Renal cortex interstitium (tissue), 11 donors: ENCODE data around the gene CFAP46. TPM values are rescaled to one million over a fixed set of nuclear protein-coding genes. Genes with fewer than 3 reads are reported as not detected.

ENCODE experiments used
- DNase-seq, 11 donors: peaks; one replicate each; pipeline ENCODE4 v3.0.0-alpha.2; 2013; ENCODE audit warnings: low read depth in 9 of 11, low spot score in 4 of 11; ENCODE audit errors: extremely low read depth in 1 of 11
- polyA plus RNA-seq, 3 donors: library from polyadenylated mRNA; unstranded; fragments of 120-200 nt; gene quantifications; one replicate each; pipeline ENCODE4 v1.2.1, GENCODE V29; 2013; ENCODE audit not compliant: insufficient read length in 3 of 3

Gene CFAP46
- polyA plus RNA-seq, 3 donors = 7.7 to 11.4 (median 8.0) TPM

DNA sequence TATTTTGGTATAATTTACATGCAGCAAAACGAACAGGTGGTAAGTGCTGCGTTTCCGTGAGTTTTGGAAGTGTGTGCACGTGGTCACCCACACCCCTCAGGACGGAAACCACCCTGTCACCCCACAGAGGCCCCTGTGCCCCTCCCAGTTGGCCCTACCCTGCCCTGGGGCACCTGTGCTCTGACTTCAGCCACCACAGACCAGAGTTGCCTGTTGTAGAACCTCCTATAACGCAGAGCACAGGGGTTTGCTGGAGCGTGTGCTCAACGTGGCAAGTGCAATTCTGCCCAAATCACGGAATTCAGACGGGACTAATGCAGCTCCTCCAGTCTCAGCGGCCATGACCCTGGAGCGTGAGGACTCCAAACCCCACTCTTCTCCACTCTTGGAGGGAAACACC lies 9.6 kb upstream of the CFAP46 start:
- no peak for DNase-seq

DNA sequence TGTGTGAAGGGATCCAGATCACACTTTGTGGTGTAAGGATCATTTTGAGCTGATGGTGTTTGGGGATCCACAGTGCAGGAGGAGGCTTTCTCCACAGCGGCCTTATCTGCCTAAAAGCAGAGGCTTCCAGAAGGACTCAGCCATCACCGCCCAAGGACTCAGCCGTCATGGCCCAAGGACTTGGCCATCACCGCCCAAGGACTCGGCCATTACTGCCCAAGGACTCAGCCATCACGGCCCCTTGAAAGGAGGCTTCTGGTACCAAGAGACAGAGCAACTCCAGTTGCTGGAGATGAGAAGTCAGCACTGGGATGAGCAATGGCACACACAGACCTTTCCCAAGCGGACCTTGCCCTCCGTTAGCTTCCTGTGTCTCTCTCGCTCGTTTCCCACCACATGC lies 6.0 kb upstream of the CFAP46 start:
- DNase-seq = no peak

DNA sequence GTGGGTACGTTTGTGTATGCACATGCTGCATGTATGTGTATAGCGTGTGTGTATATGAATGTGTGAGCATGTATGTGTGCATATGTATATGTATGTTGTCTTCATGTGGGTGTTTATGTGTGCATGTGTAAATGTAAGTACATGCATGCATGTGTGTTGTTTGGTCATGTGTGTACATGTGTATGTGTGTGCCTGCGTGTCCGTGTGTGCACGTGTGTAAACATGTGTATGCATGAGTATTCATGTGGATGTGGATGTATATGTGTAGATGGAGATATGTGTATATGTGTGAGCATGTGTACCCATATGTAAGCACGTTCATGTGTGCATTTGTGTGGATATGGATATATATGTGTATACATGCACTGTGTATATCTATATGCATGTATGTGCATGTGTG lies 5.5 kb upstream of the CFAP46 start:
- no peak for DNase-seq

DNA sequence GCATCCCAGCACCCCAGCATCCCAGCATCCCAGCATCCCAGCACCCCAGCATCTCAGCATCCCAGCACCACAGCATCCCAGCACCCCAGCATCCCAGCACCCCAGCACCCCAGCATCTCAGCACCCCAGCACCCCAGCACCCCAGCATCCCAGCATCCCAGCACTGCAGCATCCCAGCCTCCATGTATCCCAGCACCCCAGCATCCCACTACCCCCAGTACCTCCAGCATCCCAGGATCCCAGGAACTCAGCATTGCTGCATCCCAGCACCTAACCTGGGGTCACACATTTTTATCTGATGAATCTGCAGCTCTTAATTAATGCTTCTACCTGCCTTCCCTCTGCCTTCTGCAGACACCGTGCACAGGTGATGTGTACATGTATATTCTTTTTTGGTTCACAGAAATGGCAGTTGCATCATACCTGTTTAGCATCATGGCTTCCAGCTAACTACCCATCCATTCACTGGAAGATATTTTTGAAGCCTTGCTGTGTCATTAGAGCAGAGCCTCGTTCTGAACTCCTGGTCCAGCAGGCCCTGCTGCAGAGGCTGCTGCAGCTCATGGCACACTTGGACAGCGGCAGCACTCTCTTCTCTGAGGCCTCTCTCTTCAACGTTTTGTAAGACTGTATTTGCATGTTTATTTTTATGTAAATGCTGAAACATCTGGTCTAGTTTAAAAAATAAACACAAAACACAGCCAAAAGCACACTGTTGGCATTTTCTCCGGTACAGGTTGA lies 4.6 kb upstream of the CFAP46 start:
- no peak for DNase-seq

DNA sequence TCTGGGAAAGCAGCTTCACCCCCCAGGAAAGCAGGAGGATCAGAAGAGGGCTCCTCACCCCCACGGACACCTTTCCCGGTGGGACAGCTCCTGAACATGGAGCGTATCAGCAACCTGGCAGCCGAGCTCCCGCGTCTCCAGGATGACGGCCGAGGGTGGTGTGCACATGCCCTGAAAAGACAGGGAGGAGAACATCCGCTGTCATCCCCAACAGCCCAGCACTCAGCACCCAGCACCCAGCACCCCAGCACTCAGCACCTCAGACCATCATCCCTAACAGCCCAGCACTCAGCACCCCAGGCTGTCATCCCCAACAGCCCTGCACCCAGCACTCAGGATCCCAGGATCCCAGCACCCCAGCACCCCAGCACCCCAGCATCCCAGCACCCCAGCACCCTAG lies 3.9 kb upstream of the CFAP46 start:
- no peak for DNase-seq

DNA sequence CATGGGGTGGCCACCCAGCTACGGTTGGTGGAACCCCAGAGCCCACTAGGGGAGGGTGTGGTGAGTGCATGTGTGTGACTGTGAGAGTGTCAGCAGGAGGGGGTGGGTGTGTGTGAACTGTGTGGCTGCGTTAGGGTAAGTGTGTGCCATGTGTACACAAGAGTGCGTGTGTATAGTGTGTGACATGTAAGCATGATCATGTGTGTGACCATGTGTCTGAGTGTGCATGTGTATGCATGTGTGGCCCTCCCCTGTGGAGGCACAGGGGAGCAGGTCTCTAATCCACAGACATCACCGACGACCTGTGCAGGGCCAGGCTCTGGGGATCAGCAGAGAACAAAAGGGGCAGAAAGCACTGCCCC lies 3.5 kb upstream of the CFAP46 start:
- no peak for DNase-seq

DNA sequence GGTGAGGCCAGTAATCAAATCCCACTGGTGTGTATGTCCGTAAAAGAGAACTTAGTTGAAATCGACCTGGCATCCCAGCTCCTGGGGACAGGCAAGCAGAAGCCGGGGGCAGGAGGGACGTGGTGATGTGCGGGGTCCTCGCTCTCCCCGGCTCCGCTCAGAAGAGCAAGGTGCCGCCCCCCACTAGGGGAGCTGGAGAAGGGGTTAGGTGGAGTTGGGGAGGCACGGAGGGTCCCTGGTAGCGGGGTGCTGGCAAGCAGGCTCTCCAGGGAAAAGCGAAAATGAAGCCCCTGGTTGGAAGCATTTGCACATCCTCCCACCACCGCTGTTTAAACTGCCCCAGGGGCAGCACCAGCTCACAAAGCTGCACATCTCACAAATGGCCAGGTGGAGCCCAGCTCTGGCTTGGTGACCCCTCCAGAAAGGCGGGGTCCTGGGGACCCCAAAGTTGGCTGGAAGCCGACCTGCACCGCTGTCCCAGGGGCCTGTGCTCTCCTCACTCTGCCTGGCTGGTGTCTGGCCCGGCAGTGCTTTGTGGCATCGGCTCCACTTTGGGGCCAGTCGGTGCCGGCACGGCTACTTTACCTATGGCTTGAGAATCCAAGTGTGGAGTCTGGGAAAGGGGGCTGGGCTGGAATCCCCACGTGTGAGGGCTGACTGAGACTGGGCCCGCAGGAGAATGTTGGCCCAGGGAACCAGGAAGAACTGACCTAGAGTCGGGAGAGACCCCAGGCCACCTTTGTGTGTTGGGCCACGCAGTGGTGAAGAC lies 2.9 kb upstream of the CFAP46 start:
- no peak for DNase-seq

DNA sequence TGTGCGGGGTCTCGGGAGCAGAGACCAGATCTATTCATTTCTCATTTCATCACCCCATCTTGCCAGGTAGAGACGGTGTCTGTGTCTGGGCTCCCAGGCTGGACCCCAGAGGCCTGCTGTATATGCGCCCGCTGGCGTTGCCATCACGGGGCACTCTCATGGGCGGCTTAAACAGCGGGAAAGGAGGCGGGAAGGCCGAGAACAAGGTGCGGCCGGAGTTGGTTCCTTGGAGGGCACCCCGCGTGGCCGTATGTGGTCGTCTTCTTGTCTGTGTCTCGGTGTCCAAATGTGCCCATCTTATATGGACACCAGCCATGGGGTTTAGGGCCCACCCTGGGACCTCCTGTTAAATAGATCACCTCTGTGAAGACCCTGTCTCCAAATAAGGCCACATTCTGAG lies 2.1 kb upstream of the CFAP46 start:
- no peak for DNase-seq

DNA sequence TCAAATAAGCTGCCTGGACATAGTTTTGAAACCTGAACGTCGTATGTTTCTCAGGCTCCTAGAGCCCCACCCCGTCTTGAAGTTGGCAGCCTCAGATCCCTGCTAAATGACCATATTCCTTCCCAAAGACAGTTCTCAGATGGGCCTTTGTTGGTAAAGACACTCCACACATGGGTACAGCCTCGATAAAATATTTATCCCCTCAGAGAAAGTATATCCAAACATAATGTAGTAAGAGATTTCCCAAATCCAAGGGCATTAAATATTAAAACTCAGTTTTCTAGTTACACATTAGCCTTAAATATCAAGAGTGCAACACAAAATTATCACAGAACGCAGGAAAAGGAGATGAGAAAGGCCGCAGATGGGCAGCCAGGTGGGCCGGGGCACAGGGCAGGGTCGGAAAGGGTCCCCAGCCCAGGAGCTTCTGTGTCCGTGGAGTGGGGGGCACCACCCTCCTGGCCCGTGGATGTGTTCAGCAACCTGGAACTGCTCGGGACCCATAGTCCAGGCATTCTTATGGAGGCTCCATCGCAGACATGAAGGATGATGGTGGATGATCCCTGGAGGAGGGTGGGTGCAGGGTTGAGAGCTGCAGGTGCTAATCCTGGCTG lies 1.5 kb upstream of the CFAP46 start:
- no peak for DNase-seq

DNA sequence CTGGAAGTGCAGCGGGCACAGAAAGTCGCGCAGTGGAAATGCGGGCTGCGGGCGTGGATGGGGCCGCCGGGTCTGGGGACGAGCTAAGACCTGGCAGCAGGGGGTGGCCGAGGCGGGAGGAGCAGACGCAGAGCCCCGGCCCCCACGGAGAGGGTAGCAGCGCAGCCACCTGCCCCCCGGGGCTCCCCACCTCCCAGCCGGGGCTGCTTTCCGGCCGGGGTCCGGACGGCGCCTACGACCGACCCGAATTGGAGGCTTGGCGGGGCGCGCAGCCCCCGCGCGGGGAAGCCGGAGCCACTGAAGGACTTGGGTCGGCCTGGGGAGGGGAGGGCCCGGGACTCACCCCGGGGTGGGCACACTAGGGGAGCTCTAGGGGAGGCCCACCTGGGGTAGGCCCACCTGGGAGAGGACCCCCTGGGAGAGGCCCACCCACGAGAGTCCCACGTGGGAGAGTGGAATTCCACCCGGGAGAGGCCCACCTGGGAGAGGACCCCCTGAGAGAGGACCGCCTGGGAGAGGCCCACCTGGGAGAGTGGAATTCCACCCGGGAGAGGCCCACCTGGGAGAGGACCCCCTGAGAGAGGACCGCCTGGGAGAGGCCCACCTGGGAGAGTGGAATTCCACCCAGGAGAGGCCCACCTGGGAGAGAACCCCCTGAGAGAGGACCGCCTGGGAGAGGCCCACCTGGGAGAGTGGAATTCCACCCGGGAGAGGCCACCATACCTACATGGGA lies 854 bp upstream of the CFAP46 start:
- DNase-seq = no peak

DNA sequence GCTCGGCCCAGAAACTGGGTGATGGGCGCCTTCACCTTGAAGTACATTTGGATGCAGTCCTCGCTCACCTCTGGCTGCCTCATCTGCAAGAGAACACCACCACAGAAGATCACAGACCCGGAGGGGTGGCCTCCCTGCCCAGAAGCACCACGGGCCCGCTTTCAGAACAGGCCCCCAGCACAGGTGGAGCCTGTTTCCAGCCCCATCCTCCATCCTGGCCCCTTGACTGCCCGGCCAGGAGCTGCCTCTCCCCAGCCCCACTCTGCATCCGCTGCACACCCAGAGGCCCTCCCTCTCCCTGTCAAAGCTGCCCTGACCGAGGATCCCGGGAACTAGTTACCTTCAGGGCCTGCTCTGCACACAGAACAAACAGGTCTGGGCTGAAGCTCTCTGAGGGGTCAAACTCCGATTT lies 724 bp downstream of the CFAP46 start:
- no peak for DNase-seq

DNA sequence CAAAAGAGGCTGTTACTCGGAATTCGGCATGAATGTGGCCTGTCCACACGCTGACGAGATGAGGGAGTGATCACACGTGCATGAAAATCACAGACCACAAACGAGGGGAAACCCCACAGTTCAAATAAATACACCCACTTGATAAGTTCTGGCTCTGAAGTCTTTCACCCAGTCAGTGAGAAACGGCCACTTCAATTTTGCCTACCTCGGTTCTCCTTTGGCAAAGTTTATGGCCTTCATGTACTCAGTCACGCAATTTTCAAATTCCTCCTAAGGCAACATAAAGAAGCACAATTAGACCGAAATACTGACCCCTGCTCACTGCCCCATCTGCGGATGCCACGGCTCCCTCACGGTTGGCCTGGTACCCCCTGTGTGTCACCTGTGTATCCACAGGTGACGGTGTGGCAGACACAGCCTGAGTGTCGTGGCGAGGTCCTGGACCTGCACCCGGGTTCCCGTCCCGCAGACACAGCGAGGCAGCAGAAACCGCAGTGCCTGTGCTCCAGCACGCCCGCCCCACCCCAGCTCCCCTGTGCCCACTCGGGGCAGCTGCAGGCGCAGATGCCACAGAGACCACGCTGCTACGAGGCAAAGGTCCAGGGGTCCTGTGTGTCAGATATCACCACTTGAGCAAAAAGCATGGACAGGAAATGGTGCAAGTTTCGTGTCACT lies 1.4 kb downstream of the CFAP46 start:
- DNase-seq = no peak

DNA sequence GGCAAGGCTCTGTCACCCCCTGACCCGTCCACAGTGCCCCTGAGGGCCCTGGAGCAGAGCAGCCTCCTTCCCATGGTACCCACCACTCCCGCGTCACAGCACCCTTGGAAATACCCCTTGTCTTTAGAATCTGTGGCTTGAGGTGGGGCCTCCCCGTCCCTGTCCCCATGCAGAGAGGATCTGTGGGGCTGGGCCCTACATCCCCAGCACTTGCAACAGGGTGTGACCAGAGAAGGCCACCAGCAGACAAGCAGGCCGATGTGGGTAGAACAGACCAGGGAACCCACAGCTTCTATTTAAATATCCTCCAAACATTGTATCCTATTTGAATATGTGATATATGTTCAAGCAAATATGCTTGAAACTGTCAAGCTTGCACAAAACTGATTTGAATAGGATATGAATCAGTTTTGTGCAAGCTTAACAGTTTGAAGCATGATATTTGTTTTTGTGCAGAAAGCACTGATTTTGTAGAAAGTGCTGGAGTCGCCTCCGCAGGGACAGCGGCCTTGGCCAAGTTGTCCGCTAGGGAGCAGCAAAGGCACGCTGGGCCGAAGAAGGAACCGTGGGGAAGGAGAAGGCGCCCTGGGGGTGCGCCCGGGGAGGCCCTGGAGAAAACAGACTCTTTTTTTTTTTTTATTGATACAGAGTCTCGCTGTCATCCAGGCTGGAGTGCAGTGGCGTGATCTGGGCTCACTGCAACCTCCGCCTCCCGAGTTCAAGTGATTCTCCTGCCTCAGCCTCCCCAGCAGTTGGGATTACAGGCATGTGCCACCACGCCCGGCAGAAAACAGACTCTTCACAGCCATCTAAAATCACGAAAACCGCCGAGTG lies 2.2 kb downstream of the CFAP46 start:
- peak in 1 of 11 donors; percentile 28 for DNase-seq

DNA sequence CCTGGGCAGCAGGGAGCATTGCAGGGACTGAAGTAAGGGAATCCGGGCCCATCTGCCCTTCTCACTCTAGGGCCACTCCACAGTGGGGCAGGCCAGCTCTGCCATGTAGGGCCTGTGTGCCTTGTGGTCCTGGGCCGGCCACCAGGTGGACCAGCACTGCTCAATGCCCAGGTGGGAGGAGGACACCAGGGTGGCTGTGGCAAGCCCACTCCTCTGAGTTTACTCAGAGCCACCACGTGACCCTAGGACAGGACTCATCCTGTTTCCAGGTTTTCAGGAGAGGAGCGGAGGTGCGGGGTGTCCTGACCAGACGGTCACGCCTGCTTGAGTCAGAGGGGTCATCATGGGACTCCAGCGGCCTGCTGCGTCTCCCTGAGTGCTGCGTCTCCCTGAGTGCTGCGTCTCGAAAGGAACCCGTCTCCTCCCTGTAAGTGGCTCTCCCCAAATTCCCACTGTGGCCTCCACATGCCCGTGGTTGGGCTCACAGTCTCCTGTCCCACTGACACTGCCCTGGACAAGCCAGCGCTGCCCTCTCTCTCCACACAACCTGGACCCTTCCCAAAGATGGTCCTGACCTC lies 2.9 kb downstream of the CFAP46 start:
- DNase-seq = no peak

DNA sequence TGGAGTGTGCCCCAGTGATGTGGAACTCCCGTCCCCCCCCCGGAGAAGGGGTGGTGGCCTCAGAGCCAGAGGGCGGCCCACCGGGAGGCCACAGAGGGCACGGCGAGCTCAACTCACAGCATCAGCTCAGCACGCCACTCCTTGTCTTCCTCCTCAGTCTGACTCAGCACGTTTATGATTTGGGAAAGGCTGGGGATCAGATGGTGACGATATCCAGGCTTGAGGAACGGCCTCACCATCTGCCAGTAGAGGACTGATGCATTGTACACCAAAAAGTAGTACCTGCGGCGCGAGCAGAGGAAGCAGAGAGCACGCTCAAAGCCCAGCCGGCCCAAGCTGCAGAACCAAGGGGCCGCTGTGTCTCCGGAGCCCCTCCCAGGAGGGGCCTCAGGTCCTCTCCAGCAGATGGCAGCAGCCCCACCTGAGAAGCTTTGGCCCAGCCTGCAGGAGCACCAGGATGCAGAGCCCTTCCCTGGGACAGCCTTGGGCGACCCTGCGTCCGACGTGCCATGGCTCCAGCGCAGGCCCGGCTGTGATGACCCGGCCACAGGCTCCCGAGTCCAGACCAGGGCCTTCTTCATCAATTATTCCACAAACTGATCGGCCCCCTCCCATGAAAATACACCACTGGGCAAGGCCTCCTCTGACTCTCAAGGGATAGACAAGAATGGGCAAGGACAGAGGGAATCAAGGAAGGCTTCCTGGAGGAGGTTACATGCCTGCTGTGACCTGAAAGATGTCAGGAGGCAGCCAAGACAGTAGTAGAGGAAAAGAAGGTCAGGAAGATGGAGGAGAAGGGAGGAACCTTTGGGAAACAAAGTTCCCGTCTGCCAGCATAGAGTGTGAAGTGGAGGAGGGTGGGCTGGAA lies 3.7 kb downstream of the CFAP46 start:
- no peak for DNase-seq

DNA sequence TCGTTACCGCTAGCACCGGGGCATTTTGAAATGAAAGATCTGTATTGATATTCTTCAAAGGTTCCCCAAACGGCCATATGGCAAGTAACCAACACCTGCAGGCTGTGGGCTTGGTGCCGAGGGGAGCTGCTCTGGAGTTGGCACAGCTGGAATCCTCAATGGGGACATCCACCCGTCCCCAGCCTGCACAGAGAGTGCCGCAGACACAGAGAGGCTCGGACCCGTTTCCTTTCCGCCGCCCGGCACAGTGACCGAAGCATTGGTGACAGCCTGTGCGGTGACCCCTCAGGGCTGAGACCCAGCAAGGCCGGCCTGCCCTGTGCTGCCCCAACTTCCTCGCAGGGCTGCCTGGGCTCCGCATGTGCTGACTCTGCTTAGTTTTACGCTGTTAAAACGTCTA lies 4.5 kb downstream of the CFAP46 start:
- no peak for DNase-seq

DNA sequence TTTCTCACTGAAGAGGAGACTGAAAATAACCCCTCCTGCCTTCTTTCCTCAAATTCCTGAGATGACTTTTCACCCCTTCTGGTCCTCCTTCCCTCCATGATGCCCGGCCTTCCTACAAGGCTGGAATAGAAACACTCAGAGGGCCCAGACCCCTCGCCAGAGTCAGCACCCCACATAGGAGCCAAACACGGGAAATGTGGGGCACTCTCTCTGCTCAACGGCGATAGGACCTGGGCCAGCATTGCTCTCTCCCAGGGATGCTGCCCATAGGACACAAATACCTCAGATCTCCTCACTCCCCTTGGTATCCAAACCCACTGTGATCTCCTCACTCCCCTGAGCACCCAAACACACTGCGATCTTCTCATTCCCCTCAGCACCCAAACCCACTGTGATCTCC lies 7.4 kb downstream of the CFAP46 start:
- no peak for DNase-seq
